Mesodermal cell (in vitro differentiated cells): ENCODE data around the gene CCDC148.
"Not testable (repeated sequence)": the region's sequence is repeated elsewhere in the genome, so short reads cannot be mapped to it uniquely, and the experiment has no call there.

ENCODE experiments used
- H3K27ac ChIP-seq: 2 replicates; pipeline ENCODE4 v1.7.0; 2013; ENCODE audit warnings: mild to moderate bottlenecking, low read depth, low read length, moderate library complexity; ENCODE audit not compliant: severe bottlenecking
- H3K36me3 ChIP-seq: 2 replicates; pipeline ENCODE4 v1.7.1; 2013; ENCODE audit warnings: mild to moderate bottlenecking, low read length, moderate library complexity; ENCODE audit not compliant: control insufficient read depth, insufficient read depth
- H3K4me1 ChIP-seq: one replicate; pipeline ENCODE4 v1.7.1; 2013; ENCODE audit warnings: mild to moderate bottlenecking, low read length; ENCODE audit not compliant: insufficient read depth, control insufficient read depth, poor library complexity, severe bottlenecking
- H3K4me3 ChIP-seq: 2 replicates; pipeline ENCODE4 v1.7.0; 2013; ENCODE audit warnings: low read length, control low read depth, mild to moderate bottlenecking; ENCODE audit not compliant: insufficient read depth, poor library complexity, severe bottlenecking; ENCODE audit errors: extremely low read depth
- H3K9me3 ChIP-seq: 2 replicates; pipeline ENCODE4 v1.7.1; 2013; ENCODE audit warnings: mild to moderate bottlenecking, low read length, moderate library complexity; ENCODE audit not compliant: control insufficient read depth
- WGBS, 2 experiments: methylation state at CpG; one replicate each; pipeline ENCODE4 v1.1.5; 2013; ENCODE audit warnings: missing lambda C conversion rate in 2 of 2; ENCODE audit not compliant: insufficient coverage in 2 of 2; 5-methylcytosine and 5-hydroxymethylcytosine counted together

The CCDC148 gene

DNA sequence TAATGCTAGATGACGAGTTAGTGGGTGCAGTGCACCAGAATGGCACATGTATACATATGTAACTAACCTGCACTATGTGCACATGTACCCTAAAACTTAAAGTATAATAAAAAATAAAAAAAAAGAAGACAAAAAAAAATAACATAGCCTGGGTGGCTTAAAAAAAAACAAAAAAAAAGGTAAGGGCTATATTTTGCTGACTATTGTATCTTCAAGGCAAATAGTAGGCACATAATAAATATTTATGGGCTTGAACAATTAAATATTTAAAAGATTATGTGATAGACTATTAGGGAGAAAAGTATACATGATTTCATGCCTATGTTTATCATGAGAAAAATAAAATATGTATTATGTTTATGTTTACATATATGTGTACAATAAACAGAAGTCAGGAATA, 99.4 kb downstream of the CCDC148 start:
- Histone ChIP-seq H3K9me3 (no peaks in the 10 kb centered on the region), H3K4me1 (peaks cover 8% of the 10 kb centered on the region), H3K36me3 (no peaks in the 10 kb centered on the region), H3K27ac (no peak overlapping the region), H3K4me3 (no peak overlapping the region)
- no CpG with 5 or more reads among the region's 1 CpG for WGBS, 2 experiments

DNA sequence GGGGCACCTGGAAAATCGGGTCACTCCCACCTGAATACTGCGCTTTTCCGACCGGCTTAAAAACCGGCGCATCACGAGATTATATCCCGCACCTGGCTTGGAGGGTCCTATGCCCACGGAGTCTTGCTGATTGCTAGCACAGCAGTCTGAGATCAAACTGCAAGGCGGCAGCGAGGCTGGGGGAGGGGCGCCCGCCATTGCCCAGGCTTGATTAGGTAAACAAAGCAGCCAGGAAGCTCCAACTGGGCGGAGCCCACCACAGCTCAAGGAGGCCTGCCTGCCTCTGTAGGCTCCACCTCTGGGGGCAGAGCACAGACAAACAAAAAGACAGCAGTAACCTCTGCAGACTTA, 105.1 kb downstream of the CCDC148 start:
- not testable (repeated sequence) for H3K4me3 ChIP-seq, H3K36me3 ChIP-seq, H3K4me1 ChIP-seq, H3K27ac ChIP-seq, H3K9me3 ChIP-seq
- no CpG with 5 or more reads among the region's 14 CpGs for WGBS, 2 experiments

DNA sequence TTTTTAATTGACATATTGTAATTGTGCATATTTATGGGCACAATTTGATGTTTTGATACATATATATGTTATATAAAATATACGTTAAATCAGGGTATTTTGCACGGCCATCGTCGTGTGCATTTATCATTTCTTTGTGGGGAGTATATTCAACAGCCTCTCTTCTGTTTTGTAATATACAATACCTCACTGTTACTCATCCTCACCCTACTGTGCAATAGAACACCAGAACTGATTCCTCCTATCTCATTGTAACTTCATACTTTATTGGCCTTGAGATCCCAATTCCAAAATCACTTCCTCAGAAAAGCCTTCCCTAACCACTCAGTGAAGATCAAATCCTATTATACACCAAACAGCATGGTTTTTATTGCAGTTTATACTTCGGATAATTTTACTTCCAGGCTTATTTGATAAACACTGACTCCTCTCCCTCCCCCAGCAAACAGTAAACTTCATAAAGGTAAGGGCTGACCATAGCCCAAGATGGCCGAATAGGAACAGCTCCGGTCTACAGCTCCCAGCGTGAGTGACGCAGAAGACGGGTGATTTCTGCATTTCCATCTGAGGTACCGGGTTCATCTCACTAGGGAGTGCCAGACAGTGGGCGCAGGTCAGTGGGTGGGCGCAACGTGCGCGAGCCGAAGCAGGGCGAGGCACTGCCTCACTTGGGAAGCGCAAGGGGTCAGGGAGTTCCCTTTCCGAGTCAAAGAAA, 105.6 kb downstream of the CCDC148 start:
- not testable (repeated sequence) for H3K9me3 ChIP-seq, H3K27ac ChIP-seq, H3K4me3 ChIP-seq, H3K4me1 ChIP-seq, H3K36me3 ChIP-seq
- 88 to 94% methylated on average over 9 to 12 of the region's 20 CpGs for WGBS, 2 experiments

- Histone ChIP-seq H3K4me3 (no peak overlapping the region), H3K36me3 (no peaks in the 10 kb centered on the region), H3K27ac (no peak overlapping the region), H3K9me3 (no peaks in the 10 kb centered on the region), H3K4me1 (no peaks in the 10 kb centered on the region)
- 80 to 83% methylated on average over 2 of the region's 2 CpGs for WGBS, 2 experiments
Measured at GRCh38 chr2:158346032-158346431, 110.5 kb downstream of the CCDC148 start.

GRCh38 chr2:158339513-158339912, 117.0 kb downstream of the CCDC148 start:
- H3K27ac ChIP-seq, result no peak overlapping the region
- H3K4me3 ChIP-seq, result no peak overlapping the region
- H3K36me3 ChIP-seq, result no peaks in the 10 kb centered on the region
- H3K4me1 ChIP-seq, result no peaks in the 10 kb centered on the region
- no peaks in the 10 kb centered on the region for H3K9me3 ChIP-seq

DNA sequence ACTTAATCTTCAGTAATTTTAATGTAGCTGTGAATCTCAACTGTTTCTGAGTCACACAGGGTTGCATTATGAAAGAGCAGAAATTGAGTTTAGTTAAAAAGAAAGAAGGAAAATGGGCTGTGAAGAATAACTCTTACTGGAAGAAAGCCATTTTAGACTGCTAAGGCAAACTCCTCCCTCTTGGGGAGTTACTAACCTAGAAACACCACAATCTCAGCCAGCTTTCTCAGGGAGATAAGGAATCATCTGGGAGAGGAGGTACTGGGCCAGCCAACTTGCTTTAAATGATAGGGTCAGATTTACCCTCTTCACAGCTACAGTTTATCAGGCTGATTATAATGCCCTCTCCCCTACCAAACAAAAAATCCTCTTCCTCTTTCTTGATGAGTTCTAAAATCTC, 119.5 kb downstream of the CCDC148 start:
- Histone ChIP-seq H3K9me3 (no peaks in the 10 kb centered on the region), H3K4me3 (no peak overlapping the region), H3K27ac (no peak overlapping the region), H3K4me1 (no peaks in the 10 kb centered on the region), H3K36me3 (no peaks in the 10 kb centered on the region)

- H3K9me3 ChIP-seq, H3K4me1 ChIP-seq, H3K36me3 ChIP-seq, H3K4me3 ChIP-seq, H3K27ac ChIP-seq: not testable (repeated sequence)
- WGBS, 2 experiments, result no CpG with 5 or more reads among the region's 2 CpGs
Measured at GRCh38 chr2:158331799-158332198, 124.8 kb downstream of the CCDC148 start.

DNA sequence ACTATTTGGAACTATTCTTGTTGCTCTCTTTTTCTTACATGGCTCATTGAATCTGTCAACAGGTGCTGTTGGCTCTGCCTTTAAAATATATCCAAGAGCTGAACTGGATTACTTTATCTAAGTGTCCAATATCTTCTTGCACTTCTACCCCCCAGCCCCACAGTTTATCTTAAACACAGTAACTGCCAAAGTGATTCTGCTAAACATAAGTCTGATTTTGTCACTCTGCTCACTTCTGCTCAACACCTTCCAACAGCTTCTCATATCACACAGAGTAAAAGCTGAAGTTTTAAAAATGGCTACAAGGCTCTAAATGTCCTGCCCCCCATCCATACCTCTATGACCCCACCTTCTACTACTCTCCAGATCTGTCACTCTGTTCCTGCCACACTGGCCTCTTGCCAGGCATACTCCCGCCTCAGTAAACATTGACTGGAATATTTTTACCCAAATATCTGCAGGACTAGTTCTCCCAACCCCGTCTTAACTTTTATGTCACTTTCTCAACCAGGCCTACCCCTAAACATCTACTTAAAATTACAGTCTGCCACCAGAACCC, 130.7 kb downstream of the CCDC148 start:
- 67 to 100% methylated on average over 2 of the region's 2 CpGs for WGBS, 2 experiments
- peaks cover 15% of the 10 kb centered on the region for H3K4me1 ChIP-seq

GRCh38 chr2:158325031-158325781, 131.3 kb downstream of the CCDC148 start:
- Histone ChIP-seq H3K4me3 (no peak overlapping the region), H3K27ac (peak overlapping the region; percentile 87), H3K36me3 (no peaks in the 10 kb centered on the region), H3K4me1 (peaks cover 15% of the 10 kb centered on the region), H3K9me3 (no peaks in the 10 kb centered on the region)
- 89 to 97% methylated on average over 4 of the region's 5 CpGs for WGBS, 2 experiments

More for the DNA sequence above, 130.7 kb downstream of the CCDC148 start:
- no peaks in the 10 kb centered on the region for H3K36me3 ChIP-seq
- peak overlapping the region; percentile 87 for H3K27ac ChIP-seq
- H3K9me3 ChIP-seq, result no peaks in the 10 kb centered on the region
- H3K4me3 ChIP-seq, result no peak overlapping the region

DNA sequence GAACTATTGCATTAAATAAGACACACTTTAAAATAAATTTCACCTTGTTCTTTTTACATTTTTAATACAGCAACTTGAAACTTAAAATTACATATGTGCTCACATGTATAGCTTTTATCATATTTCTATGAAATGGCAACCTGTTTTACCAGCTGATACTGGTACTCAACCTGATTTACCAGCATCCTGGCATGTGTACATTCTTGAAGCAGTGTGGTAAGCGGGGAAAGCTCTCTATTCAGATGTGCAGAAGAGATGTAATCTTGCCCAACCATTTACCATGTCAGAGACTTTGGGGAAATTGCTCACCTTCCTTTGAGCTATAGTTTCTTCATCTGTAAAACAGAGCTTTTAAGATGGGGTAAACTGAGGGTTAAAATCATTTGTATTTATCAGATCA, 133.2 kb downstream of the CCDC148 start:
- WGBS, 2 experiments, result 100% methylated on average over 1 of the region's 1 CpG; no CpG with 5 or more reads in 1 of the 2 experiments
- Histone ChIP-seq H3K9me3 (no peaks in the 10 kb centered on the region), H3K36me3 (no peaks in the 10 kb centered on the region), H3K27ac (no peak overlapping the region), H3K4me1 (peaks cover 15% of the 10 kb centered on the region), H3K4me3 (no peak overlapping the region)

DNA sequence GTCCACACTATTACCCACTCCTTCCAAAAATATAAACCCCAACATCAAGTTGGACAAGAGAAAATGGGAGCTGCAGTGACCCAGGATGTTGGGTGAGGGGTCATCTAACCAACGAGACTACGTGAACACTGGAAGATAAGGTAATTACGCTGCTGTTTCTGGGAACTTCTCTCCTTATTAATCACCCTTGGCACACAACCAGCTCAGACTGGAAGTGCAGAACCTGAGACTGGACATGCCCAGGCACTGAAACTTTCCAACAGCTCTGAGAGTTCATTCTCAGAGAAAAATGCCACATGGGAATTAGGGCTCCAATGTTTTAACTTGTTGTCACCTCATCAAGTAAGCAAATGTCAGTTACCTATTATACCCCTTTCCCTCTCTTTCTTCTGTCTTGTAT, 135.3 kb downstream of the CCDC148 start:
- WGBS, 2 experiments, result 90 to 100% methylated on average over 2 to 3 of the region's 3 CpGs
- no peaks in the 10 kb centered on the region for H3K9me3 ChIP-seq
- H3K4me1 ChIP-seq, result peaks cover 15% of the 10 kb centered on the region
- H3K4me3 ChIP-seq, result no peak overlapping the region
- H3K36me3 ChIP-seq, result no peaks in the 10 kb centered on the region
- no peak overlapping the region for H3K27ac ChIP-seq
